CD1c-positive myeloid dendritic cell (primary cell): ENCODE measurements around the gene PTPRC.

Experiments used
- DNase-seq: peaks from one replicate; pipeline ENCODE4 v3.0.0-alpha.2; 2016; ENCODE audit errors: extremely low spot score

PTPRC gene

DNA sequence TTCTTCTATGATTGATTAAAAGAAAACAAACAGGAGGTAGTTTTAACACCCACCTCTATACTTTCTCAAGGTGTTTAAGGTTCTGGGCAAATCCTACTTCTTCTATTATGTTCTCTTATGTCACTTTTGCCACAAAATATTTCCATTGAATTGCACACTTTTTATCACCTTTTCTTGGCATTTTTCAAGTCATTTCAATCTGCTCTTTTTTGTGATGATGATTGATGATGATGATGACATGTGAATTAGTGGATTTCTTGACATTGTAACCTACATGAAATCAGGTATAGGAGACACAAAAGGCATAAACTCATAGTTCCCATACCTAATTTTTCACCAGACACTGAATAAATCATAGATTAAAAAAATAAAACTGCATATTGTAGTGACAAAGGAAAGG is 4.1 kb downstream of the PTPRC start:
- DNase-seq: no peak

DNA sequence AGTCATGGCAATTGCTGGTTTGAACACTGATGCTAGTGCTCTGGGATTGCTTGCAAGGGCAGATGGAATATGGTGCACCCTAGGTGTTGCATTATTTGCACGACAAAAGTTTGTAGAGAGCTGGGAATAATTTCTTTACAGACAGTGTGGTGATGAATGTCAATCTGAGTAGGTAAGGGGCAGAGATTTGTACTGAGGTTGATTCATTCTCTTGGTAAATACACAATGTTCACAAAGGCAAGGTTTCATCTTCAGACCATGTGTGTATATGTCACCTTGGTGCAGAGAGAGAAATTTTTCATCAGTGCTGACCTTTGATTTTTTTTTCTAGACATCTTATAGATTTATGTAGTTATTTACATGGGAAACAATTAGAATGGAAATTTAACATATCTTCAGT is 5.0 kb downstream of the PTPRC start:
- DNase-seq: no peak

DNA sequence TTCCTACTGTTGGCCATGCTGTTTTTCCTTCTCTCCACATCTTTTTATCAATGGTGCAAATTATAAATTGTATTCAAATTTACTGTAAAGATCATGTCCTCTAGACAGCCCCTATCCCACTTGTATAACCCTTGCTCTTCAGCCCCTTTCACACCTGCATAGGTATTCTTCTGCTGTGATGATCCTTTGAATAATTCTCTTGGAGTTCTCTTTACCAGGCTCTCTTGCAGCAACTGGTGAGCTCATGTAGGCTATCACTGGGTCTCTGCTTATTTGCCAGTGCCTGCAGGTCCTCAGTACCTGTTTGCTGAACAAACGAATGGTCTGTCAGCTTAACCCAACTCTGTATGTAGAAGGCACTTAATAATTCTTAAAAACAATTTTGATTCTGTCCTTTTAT is 8.2 kb downstream of the PTPRC start:
- no peak for DNase-seq

DNA sequence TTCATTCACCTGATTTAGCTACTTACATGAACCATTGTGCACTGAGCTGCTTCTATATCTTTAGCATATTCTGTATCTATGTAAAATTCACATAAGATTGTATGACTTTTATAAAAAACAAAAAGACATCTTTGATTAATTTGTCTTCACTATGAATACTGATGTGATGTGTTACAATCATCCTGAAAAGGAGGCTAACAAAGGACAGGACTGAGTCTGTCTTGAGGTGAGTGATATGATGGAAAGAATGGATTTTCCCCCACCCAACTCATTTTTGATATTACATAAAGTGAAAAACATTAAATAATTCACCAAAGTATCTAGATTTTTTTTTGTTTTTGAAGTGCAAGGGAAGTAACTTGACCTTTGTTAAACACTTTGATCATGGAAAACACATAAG is 9.8 kb downstream of the PTPRC start:
- no peak for DNase-seq

DNA sequence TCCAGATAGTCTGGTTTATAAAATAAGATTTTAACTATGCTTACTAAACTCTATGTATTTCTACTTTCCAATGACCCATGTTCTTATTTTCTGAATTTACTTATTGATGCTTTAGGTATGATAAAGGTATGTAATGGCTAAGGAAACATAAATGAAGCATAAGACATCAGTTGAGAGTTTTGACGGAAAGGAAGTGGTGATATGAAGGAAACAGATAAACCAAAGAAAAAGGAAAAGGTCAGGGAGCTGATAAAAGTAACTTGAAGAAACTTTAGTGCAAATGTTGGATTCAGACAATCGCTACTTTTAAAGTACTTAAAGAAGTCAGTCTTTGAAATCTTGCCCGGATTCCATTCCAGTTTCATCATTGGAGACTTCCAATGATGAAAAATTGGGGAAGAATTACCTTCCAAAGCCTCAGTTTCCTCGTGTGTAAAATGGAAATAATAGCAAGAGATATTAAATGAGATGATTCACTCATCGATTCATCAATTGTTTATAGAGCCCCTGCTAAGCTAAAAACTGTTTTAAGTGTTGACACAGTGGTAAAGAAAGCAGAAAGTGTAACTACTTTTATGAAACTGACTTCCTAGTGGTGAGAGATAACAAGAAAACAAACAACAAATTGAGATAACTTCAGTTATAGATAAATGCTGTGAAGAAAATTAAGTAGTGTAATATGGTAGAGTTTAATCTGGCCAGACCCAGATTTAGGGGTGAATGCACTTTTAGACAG is 10.6 kb downstream of the PTPRC start:
- no peak for DNase-seq

DNA sequence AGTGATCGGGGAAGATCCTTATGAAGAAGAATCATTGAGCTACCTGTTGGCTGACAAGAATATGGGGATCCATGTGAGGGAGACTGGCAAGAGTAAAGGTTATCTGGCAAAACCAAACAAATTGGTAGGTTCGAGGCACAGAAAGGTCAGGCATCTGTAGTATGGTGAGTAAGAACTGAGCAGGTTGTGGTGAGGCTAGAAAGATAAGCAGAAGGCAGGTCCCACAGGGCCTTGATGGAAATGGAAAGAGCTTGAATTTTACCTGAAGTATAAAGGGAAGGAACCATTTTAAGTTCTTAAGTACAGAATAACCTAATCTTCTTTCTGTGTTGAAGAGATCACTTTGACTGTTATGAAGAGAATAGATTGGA is 11.1 kb downstream of the PTPRC start:
- DNase-seq: no peak

DNA sequence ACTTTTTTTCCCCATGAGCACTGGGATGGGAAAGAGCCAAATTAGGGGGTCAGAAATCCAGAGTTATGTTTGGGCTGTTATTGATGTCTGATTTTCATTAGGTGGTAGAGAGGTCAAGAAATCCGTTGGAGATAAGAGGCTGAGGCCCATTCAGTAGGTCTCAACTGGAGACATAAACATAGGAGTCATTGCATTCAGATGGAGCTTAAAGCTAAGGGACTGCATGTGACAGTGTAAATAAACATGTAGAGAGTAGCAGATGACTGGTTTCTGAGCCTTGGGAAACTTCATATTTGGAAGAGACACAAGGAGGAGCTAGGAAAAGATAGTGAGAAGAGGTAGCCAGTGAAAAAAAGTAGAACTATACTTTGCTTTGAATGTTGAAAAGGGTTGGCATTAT is 11.7 kb downstream of the PTPRC start:
- no peak for DNase-seq

DNA sequence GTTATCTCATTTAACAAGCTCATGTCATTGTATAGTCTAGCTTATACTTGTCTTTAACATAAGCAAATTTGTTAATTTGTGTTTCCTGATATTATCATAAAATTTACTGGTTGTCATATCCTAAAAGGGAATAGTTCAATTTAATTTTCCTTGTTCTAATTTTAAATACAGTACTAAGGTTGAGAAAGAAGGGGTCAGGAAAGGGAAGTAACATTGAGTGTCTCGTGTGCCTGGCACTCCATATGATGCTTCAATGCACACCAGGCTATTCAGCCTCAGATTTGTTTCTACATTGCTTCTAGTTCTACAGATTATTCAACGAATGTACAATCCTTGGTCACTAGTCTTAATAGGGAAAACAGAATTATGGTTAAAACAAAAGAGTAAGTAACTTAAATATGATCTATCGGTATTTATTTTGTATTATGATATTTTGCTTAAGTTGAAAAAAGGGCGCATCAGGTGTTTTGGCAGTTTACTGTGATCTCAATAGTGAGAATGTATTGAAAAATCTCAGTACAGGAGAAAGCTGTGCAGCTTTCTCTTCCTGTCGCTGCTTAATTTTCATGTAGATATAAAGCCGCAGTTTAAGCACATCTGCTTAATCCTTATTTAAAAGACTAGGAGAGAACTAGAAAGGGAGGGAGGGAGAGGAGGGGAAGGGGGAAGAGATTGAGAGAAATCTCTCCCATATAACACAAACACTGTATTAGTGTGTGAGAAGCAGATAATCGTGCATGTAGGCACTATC is 13.0 kb downstream of the PTPRC start:
- peak; percentile 65 for DNase-seq

DNA sequence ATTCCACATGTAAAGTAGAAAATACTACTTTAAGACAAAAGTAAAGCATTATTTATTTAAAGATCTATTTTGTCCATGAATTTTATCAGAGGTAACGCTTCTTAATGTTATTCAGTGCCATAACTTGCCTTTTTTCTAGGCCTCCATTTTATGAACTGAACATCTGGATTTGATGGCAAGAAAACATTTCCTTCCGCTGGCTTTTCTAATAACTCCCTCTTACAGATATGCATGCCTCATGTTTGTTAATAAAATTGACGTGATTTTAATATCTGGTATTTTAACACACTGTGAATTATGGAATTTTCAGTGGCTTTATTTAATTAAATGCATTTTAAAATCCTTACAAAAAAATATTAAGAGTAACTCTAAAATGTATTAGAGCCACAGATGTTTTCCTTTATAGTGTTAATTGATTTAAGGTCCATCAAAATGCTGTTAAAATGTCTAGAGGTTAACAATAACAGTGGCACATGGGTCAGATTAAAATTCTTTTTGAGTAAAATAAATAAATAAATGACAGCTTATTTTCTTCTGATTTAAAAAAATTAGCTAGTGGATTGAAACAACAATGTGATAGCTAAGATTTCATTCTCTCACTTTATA is 15.1 kb downstream of the PTPRC start:
- DNase-seq: no peak

DNA sequence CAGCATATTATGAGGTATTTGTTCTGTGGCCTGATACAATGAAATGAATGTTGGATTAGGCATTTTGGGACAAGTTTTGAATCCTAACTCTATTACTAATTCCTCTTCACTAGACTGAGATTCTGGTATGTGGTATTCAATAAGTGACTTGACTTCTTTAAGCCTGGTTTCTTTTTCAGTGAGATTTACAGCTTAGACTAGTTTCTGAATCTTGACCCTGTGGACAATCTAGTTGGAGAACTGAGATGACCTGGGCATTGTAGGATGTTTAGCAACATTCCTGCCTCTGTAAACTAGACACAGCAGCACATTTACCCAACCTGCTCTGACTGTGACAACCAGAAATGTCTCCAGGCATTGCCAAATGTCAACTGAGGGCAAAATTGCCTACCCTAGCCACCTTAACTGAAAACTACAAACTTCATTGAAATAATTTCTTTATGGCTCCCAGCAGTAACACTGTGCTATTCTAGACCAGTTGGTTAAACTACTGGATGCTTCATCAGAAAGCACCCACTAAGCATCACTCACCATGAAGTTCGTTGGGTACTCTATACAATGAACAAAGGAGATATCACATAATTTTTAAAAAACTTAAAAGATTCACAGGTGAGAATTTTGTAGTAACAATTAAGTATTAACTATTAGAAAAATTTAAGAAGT is 16.8 kb downstream of the PTPRC start:
- peak; percentile 53 for DNase-seq

DNA sequence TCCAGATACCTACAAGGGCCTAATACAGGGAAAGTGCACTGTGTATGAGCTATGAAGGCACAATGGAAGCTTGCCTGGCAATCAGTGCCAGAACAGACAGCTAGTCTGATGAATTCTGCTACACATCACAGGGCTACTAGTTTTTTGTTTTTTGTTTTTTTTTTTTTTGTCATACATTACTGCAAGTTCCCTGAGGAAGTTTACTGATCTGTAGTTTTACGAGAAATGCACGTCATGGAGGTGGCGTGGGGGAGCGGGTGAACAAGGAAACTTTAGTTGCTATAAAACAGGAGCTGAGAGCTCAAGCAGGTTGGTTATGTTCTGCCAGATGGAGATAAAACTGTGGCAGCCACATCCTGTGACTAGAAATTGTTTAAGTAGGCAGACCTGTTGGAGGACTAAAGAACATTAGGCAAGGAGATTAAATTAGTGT is 17.7 kb downstream of the PTPRC start:
- peak; percentile 91 for DNase-seq

DNA sequence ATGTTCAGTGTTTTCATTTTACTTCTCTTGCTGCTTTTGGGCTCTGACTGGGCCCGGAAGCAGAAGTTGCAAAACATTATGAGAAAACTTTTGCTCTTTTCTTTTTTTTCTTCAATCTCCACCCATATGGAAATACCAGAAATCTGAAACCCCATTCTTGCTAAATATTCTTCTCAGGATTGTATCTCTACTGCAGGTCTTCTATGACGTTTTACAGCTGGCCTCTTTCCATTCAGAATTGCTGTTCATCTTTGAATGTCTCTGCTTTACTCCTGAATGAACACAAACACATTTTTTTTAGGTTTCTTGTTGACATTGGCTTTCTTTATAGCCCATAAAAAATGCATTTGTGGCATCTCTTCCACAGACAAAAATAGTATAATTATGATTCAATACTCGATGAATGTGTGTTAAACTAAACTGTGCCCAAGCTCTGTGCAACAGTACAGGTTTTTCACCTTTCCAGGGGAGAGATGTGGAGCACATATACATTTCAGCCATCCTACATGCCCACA is 18.8 kb downstream of the PTPRC start:
- peak; percentile 91 for DNase-seq

DNA sequence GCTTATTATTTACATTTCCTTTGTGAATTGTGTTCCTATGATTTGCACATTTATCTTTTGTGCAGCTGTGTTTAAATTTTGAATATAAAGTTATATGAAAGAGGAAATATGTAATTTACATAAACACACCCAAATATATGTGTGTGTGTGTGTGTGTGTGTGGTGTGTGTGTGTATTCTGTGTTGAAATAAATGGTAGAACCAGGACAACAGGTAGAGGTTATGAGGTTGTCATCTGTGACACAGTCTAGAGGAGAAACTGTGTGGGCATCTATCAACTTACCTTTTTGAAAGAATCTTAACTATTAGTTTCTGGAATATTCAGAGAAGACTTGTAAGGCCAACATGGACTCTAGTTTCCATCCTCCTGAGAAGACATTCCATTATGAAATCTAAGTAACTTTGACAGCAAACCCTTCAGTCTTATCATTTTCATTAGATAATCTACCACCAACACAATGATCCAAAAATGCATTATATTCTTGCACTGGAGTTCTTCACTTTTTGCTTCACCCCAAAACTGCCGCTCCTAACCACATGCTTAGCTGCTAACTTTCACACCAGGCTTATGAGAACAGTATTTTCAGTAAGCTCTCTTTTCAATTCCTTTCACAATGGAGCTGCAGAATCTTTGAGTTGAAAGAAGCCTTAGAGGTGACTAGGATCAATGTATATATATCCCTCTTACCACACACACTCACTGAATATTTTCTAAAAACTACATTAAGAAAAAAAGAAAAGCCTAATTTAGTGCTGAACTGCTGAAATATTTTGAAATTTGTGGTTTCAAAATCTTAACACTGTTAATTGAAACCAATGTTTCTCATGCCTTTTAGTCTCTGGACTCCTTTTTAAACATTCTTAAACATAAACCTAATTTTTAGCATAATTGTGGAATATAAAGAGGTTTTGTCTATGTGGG is 21.8 kb downstream of the PTPRC start:
- DNase-seq: no peak

DNA sequence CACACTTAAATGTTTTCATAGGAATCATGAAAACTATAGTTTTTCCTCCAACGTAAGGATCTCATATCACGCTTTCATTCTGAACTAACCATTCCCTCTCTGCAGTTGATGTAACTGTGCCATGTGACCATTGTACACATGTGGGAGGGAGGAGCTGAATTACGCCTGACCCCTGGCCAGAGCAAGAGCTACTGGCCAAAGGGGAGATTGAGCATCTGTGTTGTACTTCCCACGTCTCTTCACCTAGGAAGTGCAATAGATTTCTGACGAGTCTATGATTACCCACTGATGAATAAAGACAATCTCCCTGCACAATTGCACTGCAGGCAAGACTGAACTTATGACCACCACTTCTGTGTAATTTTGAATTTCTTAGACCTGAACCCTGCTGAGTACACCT is 24.0 kb downstream of the PTPRC start:
- peak; percentile 41 for DNase-seq

DNA sequence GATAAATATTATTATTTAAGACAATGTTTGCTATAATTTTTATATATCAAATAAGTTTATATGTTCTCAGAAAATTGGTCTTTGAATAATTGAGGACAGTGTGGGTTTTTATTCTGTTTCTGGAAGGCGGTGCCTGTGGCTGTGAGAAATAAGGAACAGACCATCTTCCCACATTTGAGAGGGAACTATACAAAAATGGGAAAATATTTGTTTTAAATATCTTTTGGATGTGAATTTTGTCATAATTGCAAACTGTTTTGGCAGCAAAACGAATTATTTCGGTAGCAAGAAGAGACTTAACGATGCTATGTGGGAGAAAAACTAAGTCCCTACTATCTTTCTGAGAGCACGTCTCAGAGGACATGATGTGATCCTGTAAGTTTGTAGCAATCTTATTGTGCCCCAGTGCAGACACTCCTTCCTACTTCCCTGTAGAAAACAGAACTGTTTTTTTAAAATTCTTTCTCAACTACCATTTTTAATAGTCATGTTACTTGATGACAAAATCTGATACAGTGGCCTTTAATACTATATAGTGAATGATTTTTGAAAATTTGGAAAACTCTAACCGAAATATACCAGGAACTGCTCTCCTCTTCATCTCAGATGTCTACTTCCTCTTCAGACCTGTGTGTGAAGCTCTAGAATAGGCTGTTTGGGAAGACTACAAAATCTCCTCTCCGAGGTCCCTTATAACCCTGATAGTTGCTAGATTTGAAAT is 25.4 kb downstream of the PTPRC start:
- peak; percentile 91 for DNase-seq

DNA sequence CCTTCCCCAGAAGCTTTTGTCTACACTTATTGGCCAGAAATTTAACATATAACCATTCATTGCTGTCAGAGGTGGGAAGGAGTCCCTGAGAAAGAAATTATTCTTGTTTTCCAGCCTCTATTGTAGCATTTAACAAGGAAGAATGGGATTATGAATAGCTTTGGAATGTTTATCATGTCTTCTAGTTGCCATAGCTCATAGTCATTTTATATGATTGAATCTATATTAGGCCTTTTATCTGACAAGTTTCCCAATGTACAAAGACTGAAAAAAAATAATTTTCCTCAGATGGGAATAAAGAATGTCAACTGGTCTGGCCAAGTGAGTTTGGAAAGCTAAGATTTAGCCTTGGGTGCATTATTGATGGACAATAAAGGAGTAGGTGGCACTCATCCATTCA is 28.3 kb downstream of the PTPRC start:
- DNase-seq: no peak

DNA sequence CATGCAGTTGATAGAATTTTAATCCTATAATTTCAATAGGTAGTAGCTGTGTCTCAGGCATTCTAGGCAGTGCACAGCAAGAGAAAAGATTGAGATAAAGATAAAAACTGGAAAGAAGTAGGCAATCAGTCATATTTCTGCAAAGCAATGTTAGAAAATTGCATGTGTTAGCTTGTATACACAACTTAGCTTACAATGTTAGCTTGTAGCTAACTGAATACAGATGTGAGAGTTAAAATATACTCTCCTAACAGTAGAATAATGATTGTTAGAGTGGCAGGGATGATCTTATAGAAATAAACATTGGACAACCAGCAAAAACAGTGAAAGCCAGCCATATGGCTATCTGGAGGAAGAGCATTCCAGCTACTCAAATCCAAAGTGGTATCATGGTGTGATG is 29.0 kb downstream of the PTPRC start:
- no peak for DNase-seq

DNA sequence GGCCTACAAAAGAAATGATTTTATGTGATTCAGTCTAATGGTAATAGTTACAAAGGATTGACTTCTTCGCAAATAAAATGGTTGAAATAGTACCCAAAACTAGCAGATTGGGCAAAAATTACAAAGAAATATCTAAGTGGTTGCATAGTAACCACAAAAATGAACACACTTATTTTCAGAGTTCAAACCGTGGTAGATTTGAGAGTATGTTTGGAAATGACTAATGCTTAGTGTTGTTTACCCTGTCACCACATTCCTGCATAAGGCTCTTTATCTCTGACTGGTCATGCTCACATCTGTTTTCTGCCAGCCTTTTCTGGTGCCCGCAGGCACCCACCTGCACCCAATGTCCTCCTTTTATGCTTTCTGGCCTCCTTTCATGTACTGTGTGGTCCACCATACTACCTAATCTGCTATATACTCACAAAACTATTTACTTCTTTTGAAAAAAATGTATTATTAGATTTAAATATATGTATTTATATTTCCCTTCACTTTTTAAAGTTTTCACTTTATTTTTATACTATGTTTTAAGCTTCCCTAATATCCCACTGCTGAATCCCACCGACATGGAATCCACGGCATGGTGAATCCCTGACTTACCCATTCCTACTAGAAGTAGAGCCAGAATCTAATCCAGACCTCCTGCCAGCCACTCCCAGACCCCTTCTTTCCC is 30.3 kb downstream of the PTPRC start:
- DNase-seq: peak; percentile 62

DNA sequence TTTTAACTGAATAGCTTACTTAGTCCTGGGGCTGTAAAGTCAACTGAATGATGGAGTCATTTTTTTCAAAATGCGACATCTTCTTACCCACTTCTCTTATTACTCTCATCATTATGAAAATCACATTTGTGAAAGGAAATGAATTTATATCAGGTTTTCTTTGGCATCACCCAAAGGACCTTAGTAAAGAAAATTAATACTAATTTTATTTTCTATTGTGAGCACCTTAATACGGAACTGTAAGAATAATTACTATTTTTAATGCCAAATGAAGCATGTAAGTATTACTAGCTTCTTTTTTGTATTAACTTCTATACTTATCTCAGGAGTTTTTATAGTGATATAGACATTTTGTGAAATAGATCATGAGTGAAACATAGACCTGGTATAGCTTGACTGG is 30.9 kb downstream of the PTPRC start:
- DNase-seq: no peak

DNA sequence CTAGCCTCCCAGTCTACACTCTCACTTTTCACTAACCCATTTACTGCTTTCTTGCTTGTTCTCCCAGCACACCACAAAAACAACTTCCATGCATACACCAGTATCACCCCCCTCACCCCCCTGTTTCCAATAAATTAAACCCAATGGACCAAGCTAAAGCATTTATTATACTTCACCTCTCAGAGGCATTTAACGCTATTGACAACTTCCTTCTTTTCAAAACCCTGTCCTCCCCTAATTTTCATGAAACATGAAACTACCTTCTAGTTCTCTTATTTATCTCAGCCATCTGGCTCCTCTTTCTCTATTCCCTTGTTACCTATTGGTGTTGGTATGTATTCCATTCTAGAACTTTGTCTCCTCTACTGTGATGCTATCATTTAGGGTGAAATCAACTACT is 32.3 kb downstream of the PTPRC start:
- peak; percentile 44 for DNase-seq
